Measurements from ENCODE around the gene MYO15A.

Gene MYO15A

GRCh38 chr17:18136357-18136756 lies 27.8 kb downstream of the MYO15A start:
- WGBS, result 90% methylated on average over 19 of the region's 19 CpGs
- Histone ChIP-seq H3K4me3 (ENCODE audit: low read length) (no peak overlapping the region), H3K4me1 (ENCODE audit: insufficient read depth, low read length) (no peaks in the 10 kb centered on the region), H3K36me3 (ENCODE audit: insufficient read depth, low read length) (no peaks in the 10 kb centered on the region), H3K9me3 (ENCODE audit: insufficient read depth, low read depth, low read length) (no peaks in the 10 kb centered on the region), H3K27me3 (ENCODE audit: insufficient read depth, low read length) (no peaks in the 10 kb centered on the region), H3K9ac (ENCODE audit: low read depth, low read length) (no peak overlapping the region), H3K27ac (ENCODE audit: low read depth, low read length) (no peak overlapping the region)

- peaks cover 4% of the 10 kb centered on the region; the same call in 1 of the 2 replicates for H3K4me1 ChIP-seq (ENCODE audit: insufficient read depth, low read length)
- 94% methylated on average over 8 of the region's 8 CpGs for WGBS
- no peak overlapping the region for H3K9ac ChIP-seq (ENCODE audit: low read depth, low read length)
- no peak overlapping the region for H3K27ac ChIP-seq (ENCODE audit: low read depth, low read length)
- H3K9me3 ChIP-seq (ENCODE audit: insufficient read depth, low read depth, low read length), result no peaks in the 10 kb centered on the region
- no peaks in the 10 kb centered on the region for H3K27me3 ChIP-seq (ENCODE audit: insufficient read depth, low read length)
- no peak overlapping the region for H3K4me3 ChIP-seq (ENCODE audit: low read length)
- no peaks in the 10 kb centered on the region for H3K36me3 ChIP-seq (ENCODE audit: insufficient read depth, low read length)
These were observed 29.7 kb downstream of the MYO15A start for GRCh38 chr17:18138065-18138749.

GRCh38 chr17:18139092-18139491 lies 30.5 kb downstream of the MYO15A start:
- no peaks in the 10 kb centered on the region for H3K9me3 ChIP-seq (ENCODE audit: insufficient read depth, low read depth, low read length)
- 89% methylated on average over 2 of the region's 2 CpGs for WGBS
- no peaks in the 10 kb centered on the region for H3K27me3 ChIP-seq (ENCODE audit: insufficient read depth, low read length)
- H3K9ac ChIP-seq (ENCODE audit: low read depth, low read length), result no peak overlapping the region
- peaks cover 8% of the 10 kb centered on the region; the same call in 1 of the 2 replicates for H3K4me1 ChIP-seq (ENCODE audit: insufficient read depth, low read length)
- no peaks in the 10 kb centered on the region for H3K36me3 ChIP-seq (ENCODE audit: insufficient read depth, low read length)
- no peak overlapping the region for H3K4me3 ChIP-seq (ENCODE audit: low read length)
- no peak overlapping the region for H3K27ac ChIP-seq (ENCODE audit: low read depth, low read length)

- H3K27ac ChIP-seq (ENCODE audit: low read depth, low read length), result no peak overlapping the region
- H3K36me3 ChIP-seq (ENCODE audit: insufficient read depth, low read length), result no peaks in the 10 kb centered on the region
- H3K4me3 ChIP-seq (ENCODE audit: low read length), result no peak overlapping the region
- no peak overlapping the region for H3K9ac ChIP-seq (ENCODE audit: low read depth, low read length)
- no peaks in the 10 kb centered on the region for H3K9me3 ChIP-seq (ENCODE audit: insufficient read depth, low read depth, low read length)
- peaks cover 8% of the 10 kb centered on the region; the same call in 1 of the 2 replicates for H3K4me1 ChIP-seq (ENCODE audit: insufficient read depth, low read length)
- H3K27me3 ChIP-seq (ENCODE audit: insufficient read depth, low read length), result no peaks in the 10 kb centered on the region
- 88% methylated on average over 14 of the region's 14 CpGs for WGBS
These were observed 30.9 kb downstream of the MYO15A start for GRCh38 chr17:18139498-18139897.

- H3K27ac ChIP-seq (ENCODE audit: low read depth, low read length), result no peak overlapping the region
- no peaks in the 10 kb centered on the region for H3K27me3 ChIP-seq (ENCODE audit: insufficient read depth, low read length)
- no peak overlapping the region for H3K4me3 ChIP-seq (ENCODE audit: low read length)
- H3K36me3 ChIP-seq (ENCODE audit: insufficient read depth, low read length), result no peaks in the 10 kb centered on the region
- no peaks in the 10 kb centered on the region for H3K9me3 ChIP-seq (ENCODE audit: insufficient read depth, low read depth, low read length)
- H3K9ac ChIP-seq (ENCODE audit: low read depth, low read length), result no peak overlapping the region
- peaks cover 8% of the 10 kb centered on the region; the same call in 1 of the 2 replicates for H3K4me1 ChIP-seq (ENCODE audit: insufficient read depth, low read length)
- 84% methylated on average over 3 of the region's 3 CpGs for WGBS
These were observed 31.4 kb downstream of the MYO15A start for GRCh38 chr17:18139949-18140348.

GRCh38 chr17:18140648-18141047 lies 32.1 kb downstream of the MYO15A start:
- no peaks in the 10 kb centered on the region for H3K27me3 ChIP-seq (ENCODE audit: insufficient read depth, low read length)
- H3K4me1 ChIP-seq (ENCODE audit: insufficient read depth, low read length), result peaks cover 8% of the 10 kb centered on the region; the same call in 1 of the 2 replicates
- no peak overlapping the region for H3K27ac ChIP-seq (ENCODE audit: low read depth, low read length)
- H3K4me3 ChIP-seq (ENCODE audit: low read length), result no peak overlapping the region
- no peaks in the 10 kb centered on the region for H3K9me3 ChIP-seq (ENCODE audit: insufficient read depth, low read depth, low read length)
- no peaks in the 10 kb centered on the region for H3K36me3 ChIP-seq (ENCODE audit: insufficient read depth, low read length)
- WGBS, result 89% methylated on average over 3 of the region's 3 CpGs
- H3K9ac ChIP-seq (ENCODE audit: low read depth, low read length), result no peak overlapping the region

GRCh38 chr17:18141210-18141803 lies 32.8 kb downstream of the MYO15A start:
- 52% methylated on average over 9 of the region's 9 CpGs for WGBS
- no peak overlapping the region for H3K27ac ChIP-seq (ENCODE audit: low read depth, low read length)
- peaks cover 8% of the 10 kb centered on the region; the same call in 1 of the 2 replicates for H3K4me1 ChIP-seq (ENCODE audit: insufficient read depth, low read length)

GRCh38 chr17:18142417-18142816 lies 33.9 kb downstream of the MYO15A start:
- 91% methylated on average over 3 of the region's 3 CpGs for WGBS

More at GRCh38 chr17:18141210-18141803, 32.8 kb downstream of the MYO15A start:
- H3K4me3 ChIP-seq (ENCODE audit: low read length), result no peak overlapping the region
- no peaks in the 10 kb centered on the region for H3K27me3 ChIP-seq (ENCODE audit: insufficient read depth, low read length)
- no peak overlapping the region for H3K9ac ChIP-seq (ENCODE audit: low read depth, low read length)
- no peaks in the 10 kb centered on the region for H3K9me3 ChIP-seq (ENCODE audit: insufficient read depth, low read depth, low read length)
- no peaks in the 10 kb centered on the region for H3K36me3 ChIP-seq (ENCODE audit: insufficient read depth, low read length)

GRCh38 chr17:18143044-18143936 lies 34.7 kb downstream of the MYO15A start:
- Histone ChIP-seq H3K36me3 (ENCODE audit: insufficient read depth, low read length) (no peaks in the 10 kb centered on the region), H3K9ac (ENCODE audit: low read depth, low read length) (no peak overlapping the region), H3K9me3 (ENCODE audit: insufficient read depth, low read depth, low read length) (no peaks in the 10 kb centered on the region), H3K4me3 (ENCODE audit: low read length) (no peak overlapping the region), H3K27me3 (ENCODE audit: insufficient read depth, low read length) (no peaks in the 10 kb centered on the region), H3K4me1 (ENCODE audit: insufficient read depth, low read length) (peaks cover 8% of the 10 kb centered on the region; the same call in 1 of the 2 replicates), H3K27ac (ENCODE audit: low read depth, low read length) (no peak overlapping the region)
- 69% methylated on average over 18 of the region's 18 CpGs for WGBS

More at GRCh38 chr17:18142417-18142816, 33.9 kb downstream of the MYO15A start:
- Histone ChIP-seq H3K36me3 (ENCODE audit: insufficient read depth, low read length) (no peaks in the 10 kb centered on the region), H3K27me3 (ENCODE audit: insufficient read depth, low read length) (no peaks in the 10 kb centered on the region), H3K9me3 (ENCODE audit: insufficient read depth, low read depth, low read length) (no peaks in the 10 kb centered on the region), H3K4me3 (ENCODE audit: low read length) (no peak overlapping the region), H3K9ac (ENCODE audit: low read depth, low read length) (no peak overlapping the region), H3K4me1 (ENCODE audit: insufficient read depth, low read length) (peaks cover 8% of the 10 kb centered on the region; the same call in 1 of the 2 replicates), H3K27ac (ENCODE audit: low read depth, low read length) (no peak overlapping the region)

GRCh38 chr17:18144261-18144660 lies 35.7 kb downstream of the MYO15A start:
- Histone ChIP-seq H3K9ac (ENCODE audit: low read depth, low read length) (no peak overlapping the region), H3K4me3 (ENCODE audit: low read length) (no peak overlapping the region), H3K9me3 (ENCODE audit: insufficient read depth, low read depth, low read length) (no peaks in the 10 kb centered on the region), H3K27me3 (ENCODE audit: insufficient read depth, low read length) (no peaks in the 10 kb centered on the region), H3K36me3 (ENCODE audit: insufficient read depth, low read length) (no peaks in the 10 kb centered on the region), H3K4me1 (ENCODE audit: insufficient read depth, low read length) (peaks cover 8% of the 10 kb centered on the region; the same call in 1 of the 2 replicates), H3K27ac (ENCODE audit: low read depth, low read length) (no peak overlapping the region)
- WGBS, result 89% methylated on average over 4 of the region's 4 CpGs

- no peaks in the 10 kb centered on the region for H3K9me3 ChIP-seq (ENCODE audit: insufficient read depth, low read depth, low read length)
- no peaks in the 10 kb centered on the region for H3K36me3 ChIP-seq (ENCODE audit: insufficient read depth, low read length)
- WGBS, result 89% methylated on average over 1 of the region's 1 CpG
- no peak overlapping the region for H3K9ac ChIP-seq (ENCODE audit: low read depth, low read length)
- H3K4me3 ChIP-seq (ENCODE audit: low read length), result no peak overlapping the region
- peaks cover 8% of the 10 kb centered on the region; the same call in 1 of the 2 replicates for H3K4me1 ChIP-seq (ENCODE audit: insufficient read depth, low read length)
- no peaks in the 10 kb centered on the region for H3K27me3 ChIP-seq (ENCODE audit: insufficient read depth, low read length)
- H3K27ac ChIP-seq (ENCODE audit: low read depth, low read length), result no peak overlapping the region
These were observed 36.3 kb downstream of the MYO15A start for GRCh38 chr17:18144855-18145254.

All from HUES64 (cell line).